ENCODE results near the gene ATP6V0A4.
"Not testable (repeated sequence)": the region's sequence is repeated elsewhere in the genome, so short reads cannot be mapped to it uniquely, and the experiment has no call there.

ATP6V0A4 gene

DNA sequence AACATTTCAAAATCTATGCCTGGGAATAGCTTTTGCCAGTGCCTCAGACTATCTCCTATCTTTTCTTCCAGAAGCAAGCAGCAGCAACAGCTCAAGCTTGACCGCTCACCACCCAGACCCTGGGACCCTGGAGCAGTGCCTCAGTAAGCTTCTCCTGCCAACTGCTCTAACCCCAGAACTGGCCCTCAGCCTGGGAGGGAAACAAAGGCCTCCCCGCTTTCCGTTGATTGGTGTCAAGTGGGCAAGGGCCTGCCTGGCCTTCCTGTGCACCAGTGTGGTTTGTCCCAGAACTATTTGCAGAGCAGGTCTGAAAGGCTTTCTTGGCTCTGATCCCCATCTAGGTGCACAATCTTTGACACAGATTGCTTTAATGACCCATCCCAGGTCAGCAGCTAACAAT lies 3.3 kb upstream of the ATP6V0A4 start:
- no peak for DNase-seq

DNA sequence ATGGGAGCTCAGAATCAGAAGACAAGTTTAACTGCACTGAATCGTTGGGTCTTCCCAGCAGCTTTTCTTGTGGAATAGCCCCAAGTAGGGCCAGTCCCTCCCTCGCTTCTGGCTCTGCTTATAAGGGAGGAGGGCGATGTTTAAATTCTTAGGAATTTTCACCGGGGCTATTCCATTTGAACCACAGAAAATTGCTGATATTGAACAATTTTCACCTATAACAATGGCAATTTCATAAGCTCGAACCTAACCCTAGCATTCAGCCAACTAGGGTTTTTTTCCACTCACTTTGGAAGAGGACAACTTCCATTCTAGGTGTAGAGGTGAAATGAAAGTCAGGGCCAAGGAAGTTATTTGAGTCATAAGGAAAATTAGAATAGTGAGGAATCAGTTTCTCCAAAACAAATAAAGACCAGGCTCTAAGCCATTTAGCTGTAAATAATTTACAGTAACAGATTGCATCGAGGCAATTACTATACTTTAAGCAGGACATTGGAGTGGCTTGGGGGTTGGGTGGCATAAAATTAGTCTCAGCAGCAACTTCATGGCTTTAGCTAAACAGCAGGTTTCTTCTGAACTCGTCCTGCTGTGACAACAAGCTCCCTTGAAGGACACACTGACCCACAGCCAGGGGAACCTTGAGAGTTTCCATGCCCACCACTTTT lies 1.5 kb upstream of the ATP6V0A4 start:
- DNase-seq, result no peak

DNA sequence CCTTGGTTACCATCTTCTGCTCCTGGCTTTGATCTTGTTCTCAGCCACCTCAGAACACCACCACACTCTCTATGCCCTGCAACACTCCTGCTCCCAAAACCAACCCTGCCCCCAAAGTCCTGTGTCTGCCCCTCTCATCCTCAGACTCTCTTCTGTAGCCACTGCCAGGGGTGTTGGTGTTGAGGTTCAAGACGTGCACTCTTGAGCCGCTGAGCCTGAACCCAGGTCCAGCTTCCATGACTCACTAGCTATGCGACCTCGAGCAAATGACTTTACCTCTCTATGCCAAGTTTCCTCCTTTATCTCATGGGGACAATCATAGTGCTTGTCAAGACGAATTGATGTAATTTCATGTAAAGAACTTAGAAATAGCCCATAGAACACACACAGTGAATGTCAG lies 840 bp upstream of the ATP6V0A4 start:
- no peak for DNase-seq

DNA sequence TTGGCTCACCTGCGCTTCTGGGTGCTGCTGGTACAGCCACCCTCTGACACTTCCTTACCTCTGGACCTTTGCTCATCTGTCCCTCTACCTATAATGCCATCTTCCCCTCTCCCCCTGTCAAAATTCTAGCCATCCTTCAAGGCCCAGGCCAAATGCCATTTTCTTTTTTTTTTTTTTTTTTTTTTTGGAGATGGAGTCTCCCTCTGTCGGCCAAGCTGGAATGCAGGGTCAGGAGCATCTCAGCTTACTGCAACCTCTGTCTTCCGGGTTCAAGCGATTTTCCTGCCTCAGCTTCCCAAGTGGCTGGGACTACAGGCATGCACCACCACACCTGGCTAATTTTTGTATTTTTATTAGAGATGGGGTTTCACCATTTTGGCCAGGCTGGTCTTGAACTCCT lies 950 bp downstream of the ATP6V0A4 start:
- DNase-seq, result not testable (repeated sequence)

DNA sequence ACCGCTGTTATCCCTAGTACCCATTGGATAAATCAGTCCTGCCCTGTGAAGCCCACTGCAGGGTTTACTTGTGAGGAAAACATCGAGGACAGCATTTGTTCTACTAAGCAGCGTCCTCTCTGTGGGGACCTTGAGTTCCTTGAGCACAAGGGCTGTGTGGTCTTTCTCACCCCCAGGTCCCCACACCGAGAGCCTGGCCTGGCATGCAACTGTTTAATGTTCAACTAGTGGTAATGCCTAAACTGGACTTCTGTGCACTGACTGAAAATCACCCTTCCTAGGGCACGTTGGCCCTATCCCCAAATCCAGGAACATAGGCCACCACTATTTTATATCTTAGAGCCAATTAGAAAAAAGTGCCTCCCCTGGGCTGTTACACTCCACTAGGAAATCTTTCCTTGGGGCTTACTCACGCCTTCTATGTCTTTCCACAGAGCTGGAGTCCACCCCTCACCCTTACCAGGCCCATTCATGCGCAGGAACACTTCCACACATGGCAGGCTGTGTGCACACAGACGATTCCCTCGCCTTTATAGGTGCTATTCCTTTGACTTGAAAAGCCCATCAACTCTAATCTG lies 1.9 kb downstream of the ATP6V0A4 start:
- DNase-seq, result no peak

DNA sequence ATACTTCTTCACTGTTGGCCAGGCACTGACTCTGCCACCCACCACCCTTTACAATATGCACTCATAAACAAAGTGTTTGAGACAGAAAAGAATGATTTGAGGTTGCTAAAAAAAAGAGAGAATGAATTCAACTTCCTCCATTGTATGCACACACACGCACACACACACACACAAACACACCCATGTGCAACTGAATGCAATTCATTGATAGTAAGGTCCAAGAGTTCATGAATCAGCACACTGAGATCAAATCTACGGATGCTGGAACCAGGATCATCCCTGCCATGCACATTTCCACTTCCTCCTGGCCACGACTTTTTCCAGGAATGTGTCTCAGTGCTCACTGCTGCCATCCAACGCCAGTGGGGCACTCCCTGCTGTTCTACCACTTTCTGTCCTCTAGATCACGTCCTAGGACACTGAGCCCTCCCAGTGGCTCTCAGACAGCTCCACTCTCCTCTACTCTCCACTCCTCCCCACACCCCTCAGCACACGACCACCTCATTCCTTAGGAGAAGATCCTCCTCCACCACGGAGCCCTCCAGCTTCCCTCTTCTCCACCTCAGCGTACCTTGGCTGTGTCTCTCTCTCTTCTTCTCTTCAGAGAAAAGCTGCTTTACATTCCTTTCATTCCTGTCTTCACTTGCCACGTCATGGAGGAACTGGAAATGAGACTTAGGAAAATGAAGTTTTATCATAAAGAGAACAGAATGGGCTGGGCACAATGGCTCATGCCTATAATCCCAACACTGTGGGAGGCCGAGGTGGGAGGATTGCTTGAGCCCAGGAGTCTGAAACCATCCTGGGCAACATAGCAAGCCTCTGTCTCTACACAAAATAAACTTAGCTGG lies 12.2 kb downstream of the ATP6V0A4 start:
- DNase-seq, result no peak

DNA sequence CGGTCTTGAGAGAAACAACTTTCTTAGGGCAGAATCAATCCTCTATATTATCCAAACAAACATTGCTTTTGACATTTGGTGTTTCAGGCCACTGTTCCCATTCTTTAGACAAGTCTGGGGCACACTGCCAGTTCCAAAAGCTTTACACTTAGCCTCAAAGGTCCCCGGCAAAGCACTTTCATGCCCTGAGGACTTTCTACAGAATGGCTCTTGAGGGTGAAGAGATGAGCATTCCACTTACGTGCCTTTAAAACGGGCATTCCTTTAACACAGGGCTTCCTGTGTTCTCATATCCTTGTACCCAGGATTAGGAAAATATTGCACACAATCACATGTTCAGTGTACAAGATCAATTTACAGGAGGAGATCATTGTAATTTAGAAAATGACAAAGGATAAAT lies 13.3 kb downstream of the ATP6V0A4 start:
- DNase-seq, result no peak

DNA sequence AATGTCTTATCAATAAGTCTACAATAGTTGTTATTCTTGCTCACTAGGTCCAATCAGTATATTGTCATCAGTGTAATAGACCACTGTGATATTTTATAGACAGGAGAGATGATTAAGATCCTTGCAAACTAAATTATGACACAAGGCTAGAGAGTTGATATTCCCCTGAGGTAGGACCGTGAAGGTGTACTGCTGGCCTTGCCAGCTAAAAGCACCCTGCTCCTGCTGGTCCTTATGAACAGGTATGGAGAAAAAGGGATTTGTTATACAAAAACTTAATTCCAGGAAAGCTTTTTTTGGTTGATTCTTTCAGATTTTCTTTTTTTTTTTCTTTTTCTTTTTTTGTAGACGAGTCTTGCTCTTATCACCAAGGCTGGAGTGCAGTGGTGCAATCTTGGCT lies 17.0 kb downstream of the ATP6V0A4 start:
- DNase-seq, result no peak

DNA sequence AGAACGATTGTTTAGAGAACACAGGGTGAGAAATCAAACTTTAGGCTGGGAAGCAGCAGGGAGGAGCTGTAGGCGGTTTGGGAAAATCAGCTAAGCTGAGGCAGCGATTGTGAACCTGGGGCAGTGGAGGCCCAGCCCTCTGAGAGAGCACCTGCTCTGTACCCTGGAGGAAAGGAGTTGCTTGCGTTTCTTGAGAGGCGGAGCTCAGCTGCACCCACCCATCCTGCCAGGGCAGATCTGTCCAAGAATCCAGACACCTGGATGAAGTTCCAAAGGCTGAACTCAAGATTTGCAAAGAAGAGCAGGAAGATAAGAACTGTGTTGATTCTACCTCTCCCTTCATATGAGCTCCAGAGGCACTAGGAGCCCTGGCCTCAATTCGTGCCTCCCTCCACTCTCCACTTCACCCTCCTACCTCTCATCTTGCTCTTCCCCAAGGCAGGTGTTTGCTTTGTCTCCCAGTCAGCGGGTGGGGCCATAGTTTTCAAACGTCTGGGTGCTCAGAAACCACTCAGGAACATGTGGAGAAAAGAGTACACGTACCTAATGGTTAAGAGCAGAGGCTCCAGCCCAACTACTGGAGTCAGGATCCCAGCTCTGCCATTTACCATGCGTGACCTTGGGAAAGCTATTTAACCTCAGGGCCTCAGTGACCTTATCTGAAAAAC lies 21.7 kb downstream of the ATP6V0A4 start:
- no peak for DNase-seq

DNA sequence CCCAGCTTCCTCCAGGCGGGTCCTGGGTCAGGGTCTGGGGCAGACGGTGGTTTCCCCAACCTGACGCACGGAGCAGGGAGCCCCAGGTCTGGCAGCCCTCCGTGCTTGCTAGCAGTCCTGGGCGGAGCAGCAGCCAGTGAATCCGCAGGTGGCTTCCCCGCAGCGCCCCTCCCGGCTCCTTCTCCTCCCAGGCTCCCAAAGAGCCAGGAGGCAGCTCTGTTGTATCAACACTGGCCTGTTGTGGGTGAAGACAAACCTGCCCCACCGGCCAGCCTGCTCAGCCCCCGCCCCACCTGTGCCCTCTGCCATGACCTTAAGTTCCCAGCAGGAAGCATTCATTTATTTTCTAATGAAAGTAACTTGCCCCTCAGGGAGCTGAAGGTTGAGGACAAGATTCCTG lies 24.2 kb downstream of the ATP6V0A4 start:
- no peak for DNase-seq

DNA sequence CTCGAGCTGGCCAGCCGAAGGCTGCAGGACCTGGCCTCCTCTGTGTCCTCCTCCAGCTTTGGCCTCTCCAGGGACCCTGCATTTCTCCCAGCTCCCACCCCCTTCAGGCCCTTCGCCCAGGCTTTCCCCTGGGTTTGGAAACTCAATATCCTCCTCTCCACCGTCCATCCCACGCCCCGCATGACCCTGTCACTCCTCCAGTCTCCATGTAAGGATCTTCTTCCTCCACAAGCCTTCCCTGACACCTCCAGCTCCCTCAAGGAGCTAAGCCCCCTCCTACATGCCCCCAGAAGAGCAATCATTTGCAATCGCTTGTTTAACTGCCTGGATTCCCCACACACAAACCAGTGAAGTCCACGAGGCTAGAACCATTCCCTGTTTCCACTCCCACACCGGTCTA lies 24.8 kb downstream of the ATP6V0A4 start:
- no peak for DNase-seq

DNA sequence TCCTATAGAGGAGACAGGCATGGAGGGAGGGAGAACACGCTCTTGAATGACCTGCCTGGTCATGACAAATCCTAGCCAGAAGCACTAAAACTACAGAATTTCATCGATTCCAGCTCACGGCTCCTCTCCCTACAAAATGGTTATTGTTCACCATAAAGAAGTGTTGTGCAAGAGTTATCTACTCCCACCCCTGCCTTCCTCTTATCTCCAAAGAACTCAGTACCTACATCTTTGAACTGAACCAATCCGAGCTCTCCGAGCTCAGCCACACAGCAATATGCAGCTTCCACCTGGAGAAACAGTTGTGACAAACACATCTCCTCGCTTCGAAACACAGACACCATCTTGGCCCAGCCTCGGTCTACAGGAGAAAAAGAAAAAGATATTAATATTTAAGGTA lies 27.1 kb downstream of the ATP6V0A4 start:
- no peak for DNase-seq

DNA sequence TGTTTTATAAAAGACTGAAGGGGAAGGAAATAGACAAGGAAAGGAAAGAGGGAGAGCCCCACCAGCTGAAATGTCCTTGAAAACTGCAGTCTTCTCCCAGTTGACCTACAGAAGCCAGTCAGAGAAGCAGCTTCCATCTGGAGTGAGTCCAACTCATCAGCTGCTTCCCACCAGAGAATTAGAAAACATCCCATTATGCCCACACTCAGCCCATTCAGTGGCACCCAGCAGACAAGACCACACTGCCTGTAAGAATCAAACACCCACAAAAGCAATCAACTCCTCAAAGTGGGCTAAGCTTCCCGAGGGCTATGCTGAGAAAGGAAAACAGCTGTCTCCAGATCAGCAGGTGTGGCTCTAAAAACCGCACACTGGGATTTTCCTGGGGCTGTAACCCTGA lies 29.8 kb downstream of the ATP6V0A4 start:
- no peak for DNase-seq

DNA sequence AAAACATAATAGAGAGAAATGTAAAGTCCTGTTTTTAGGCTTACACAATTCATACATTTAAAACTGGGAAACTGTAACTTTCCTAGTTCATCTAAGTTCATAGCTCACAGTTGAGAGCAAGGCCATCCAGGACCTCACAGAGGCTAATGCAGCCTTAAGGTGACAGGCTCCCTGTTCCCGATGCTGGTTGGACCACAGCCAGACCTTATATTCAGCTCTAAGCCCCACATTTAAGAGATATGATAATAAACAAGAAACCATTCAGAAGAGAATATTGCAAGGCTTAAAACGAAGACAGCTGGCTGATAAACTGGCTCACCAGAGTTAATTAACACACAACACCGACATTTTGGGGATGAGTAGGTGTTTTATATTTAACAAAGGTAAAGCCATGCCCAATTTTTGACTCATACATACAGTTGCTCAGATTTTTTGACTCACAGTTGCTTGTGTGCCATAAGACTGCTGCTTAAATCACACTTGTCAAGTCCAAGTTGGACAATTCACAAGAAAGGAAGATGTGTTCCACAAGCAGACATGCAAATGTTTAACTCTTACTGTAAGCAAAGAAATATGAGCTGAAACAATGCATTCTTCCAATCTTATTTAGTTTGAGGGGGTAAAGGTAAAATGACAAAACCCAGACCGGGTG lies 41.3 kb downstream of the ATP6V0A4 start:
- DNase-seq, result no peak

DNA sequence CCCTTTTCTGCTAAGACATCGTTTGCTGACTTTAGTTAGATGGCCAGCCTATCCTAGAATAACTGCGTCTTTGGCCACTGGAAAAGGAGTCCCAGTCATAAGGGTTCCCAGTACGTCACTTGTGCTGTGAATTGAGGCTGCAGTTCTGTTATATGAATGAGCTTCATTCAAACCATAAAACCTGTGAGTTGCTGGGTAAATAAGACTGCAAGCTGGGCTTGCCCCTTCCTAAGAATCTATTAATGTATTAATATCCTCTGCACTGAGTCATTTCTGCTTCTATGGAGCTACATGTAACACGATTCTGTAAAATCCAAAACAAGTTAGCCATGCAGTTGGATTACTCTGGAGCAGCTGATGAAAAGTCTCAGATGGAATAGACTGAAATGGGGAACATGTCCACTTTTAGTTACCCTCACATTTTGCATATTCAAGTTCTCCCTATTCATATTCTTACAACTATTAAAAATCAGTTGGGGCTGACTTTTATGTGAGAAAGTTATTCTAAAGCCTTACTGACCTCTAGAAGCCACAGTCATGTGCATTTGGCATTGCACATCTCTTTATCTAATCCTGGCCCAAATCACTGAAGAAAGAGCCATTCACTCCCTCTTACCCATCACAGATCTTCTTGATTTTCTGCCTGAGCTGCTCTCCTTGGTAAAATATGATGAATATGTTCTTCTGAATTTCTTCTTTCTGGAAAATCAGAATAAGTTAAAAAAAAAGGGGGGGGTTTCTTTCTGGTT lies 42.0 kb downstream of the ATP6V0A4 start:
- no peak for DNase-seq

DNA sequence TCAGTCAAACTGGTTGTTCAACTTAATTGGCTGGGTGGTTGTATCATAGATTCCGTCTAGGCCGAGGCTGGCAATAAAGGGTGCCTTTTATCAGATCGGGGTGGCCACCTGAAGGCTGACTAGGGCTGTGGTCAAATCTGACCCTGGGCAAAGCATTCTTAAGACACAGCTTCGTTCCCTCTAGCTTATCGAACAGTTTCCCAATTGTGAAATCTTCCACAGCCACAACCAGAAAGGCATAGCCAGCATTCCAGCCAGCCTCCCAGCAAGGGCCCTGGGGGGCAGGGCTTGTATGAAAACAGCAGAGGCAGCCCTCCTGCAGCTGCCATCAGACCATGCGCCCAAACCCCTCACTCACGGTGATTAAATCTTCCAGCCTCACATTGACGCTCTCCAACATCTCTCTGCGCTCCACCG lies 42.7 kb downstream of the ATP6V0A4 start:
- DNase-seq, result no peak

DNA sequence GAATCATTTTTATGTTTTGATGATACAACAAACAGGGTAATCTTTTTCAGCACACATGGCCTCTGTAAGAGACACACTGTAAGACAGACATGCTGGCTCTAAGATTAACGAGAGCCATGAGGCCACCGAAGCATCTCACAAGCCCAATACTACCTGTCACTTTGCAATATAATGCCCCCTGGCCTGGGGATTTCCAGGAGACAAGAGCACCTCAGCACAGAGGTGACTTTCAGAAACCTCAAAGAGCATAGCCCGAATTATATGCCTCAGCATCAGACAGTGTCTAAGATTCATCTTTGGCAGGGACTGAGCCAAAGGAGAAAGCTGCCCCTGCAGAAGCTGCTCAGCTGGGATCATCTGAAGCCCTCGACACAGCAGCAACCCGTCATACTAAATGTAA lies 44.4 kb downstream of the ATP6V0A4 start:
- peak; percentile 15 to 47 for DNase-seq

DNA sequence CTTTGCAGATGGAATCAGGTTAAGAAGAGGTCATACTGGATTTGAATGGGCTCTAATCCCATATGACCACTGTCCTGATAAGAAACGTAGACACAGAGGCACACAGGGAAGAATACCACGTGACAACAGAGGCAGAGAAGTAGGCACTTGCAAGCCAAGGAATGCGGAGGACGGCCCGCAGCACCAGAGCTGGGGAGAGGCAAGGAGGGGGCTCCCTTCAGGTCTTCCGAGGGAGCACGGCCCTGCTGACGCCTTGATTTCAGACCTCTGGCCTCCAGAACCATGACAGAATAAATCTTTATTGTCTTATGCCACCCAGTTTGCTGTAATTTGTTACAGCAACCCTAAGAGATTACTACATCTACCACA lies 44.9 kb downstream of the ATP6V0A4 start:
- peak in 1 of 2 donors; percentile 5 for DNase-seq

DNA sequence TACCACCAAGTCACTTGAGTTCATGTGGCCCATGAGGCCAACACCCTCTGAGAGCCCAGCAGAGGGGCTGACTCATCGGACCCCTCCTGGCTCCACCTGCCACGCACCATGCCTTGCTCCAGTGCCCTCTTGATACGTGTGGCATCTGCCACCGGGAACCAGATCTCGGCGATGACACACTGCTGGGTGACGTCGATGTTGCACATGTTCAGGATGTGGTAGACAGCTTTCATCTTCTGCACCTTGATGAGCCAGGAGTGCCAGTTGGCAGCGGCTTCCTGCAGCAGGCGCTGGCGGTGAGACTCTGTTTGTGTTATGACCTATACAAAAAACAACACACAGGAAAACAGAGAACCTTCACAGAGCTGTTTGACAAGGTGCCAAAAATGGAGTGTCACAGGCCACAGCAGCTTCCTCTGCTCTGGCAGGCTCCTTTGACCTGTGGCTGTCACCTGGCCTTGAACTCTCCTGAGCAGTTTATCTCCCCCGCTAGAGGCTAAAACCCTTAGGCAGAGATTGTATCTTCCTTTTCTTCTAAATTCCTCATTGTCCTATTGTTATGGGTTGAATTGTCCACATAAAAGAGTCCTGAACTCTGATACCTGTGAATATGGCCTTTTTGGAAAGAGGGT lies 45.4 kb downstream of the ATP6V0A4 start:
- peak; percentile 93 to 96 for DNase-seq

DNA sequence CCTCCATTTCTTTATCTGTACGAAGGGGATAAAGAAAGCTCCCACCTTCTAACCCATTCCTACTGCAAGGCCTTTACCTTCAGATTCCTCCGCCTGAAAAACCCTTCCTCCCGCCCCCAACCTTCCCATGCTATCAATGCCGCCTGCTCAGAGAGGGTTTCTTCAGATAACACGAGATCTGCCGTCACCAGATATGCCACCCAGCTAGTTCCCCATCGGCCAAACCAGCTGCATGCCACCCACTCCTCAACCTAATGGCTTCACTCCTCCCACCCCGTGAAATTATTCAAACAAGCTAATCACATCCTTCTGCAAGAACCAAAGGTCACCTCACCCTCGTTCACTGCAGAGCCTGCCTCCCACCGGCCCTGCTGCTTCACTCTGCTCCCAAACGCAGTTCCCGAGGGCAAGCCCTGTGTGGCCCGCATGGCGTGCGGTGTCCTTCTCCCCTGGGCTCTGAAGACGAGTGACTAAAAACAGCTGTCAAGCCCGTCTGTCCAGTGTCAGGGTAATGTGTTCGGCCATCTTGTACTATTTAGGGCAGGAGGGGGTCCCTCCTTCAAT lies 47.0 kb downstream of the ATP6V0A4 start:
- DNase-seq, result no peak

DNA sequence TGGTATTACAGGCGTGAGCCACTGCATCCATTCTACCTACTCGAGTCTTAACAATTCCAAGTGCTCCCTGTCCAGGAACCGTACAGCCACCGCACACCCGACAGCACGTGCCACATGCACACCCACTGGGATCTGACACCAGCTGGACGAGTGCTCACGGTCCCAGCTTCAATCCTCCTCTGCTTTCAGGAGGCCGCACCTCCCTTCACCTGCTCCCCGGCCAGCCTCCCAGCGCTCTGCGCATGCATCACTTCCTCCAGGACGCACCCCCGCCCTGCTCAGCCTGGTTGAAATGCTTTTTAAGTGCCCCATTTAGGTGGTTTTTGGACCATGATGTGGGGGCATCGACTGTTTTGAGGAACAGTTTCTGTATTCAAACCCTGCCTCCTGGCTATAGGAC lies 47.5 kb downstream of the ATP6V0A4 start:
- no peak for DNase-seq

DNA sequence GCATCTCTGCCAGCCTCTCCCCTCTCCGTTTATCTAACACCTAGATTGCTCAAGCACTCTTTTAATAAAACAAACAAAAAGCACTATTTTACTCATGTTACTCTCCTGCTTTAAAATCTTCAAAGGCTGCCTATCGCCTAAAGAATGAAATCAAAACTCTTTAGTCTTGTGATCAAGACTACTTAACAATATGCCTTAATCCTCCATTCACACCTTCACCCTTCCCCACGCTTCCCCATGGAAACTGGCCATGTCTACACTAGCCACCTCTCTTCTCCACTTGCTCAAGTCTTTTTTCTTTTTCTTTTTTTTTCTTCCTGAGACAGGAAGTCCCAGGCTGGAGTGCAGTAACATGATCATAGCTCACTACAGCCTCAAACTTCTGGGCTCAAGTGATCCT lies 48.0 kb downstream of the ATP6V0A4 start:
- no peak for DNase-seq
